DND-41 (cell line): ENCODE results near the gene HSF2BP.

Experiments
- CTCF ChIP-seq: IDR thresholded peaks from 2 replicates; pipeline ENCODE4 v1.5.1; 2012; ENCODE audit warnings: borderline replicate concordance, low read length, moderate library complexity, mild to moderate bottlenecking; ENCODE audit not compliant: poor library complexity, severe bottlenecking; ENCODE audit errors: extremely low read depth
- EZH2 ChIP-seq: IDR thresholded peaks from 3 replicates; pipeline ENCODE4 v1.6.1; 2012; ENCODE audit warnings: borderline replicate concordance, low read depth, mild to moderate bottlenecking, moderate library complexity, low read length, inconsistent platforms; ENCODE audit not compliant: severe bottlenecking

- TF ChIP-seq CTCF: no peak
- TF ChIP-seq EZH2: no peak
Measured at GRCh38 chr21:43681650-43682049, 22.4 kb upstream of the HSF2BP start.
